Naive B cell (primary cell): ENCODE results near the gene MCC. TPM values are rescaled to one million over a fixed set of nuclear protein-coding genes. Genes with fewer than 3 reads are reported as not detected.

ENCODE experiments used
- ATAC-seq, 2 donors: fragments of 150-1000 bp; cut with Tn5 transposase; 2 replicates each; pipeline ENCODE4 v1.10.0; 2021; ENCODE audit warnings: low read depth in 2 of 2, mild to moderate bottlenecking in 2 of 2, moderate library complexity in 2 of 2
- DNase-seq: peaks from one replicate; pipeline ENCODE4 v3.0.0; 2022
- H3K27ac Mint-ChIP-seq, 6 donors: one replicate each; pipeline ENCODE4 v1.8.0; 2020 to 2022; ENCODE audit warnings: mild to moderate bottlenecking in 6 of 6, mixed read lengths in 6 of 6, moderate library complexity in 5 of 6, inconsistent platforms in 2 of 6
- H3K27me3 Mint-ChIP-seq, 3 donors: one replicate each; pipeline ENCODE4 v1.8.0; 2021 to 2022; ENCODE audit warnings: mixed read lengths in 3 of 3, mild to moderate bottlenecking in 1 of 3
- H3K36me3 Mint-ChIP-seq, 2 donors: one replicate each; pipeline ENCODE4 v1.8.0; 2020 to 2022; ENCODE audit warnings: mixed read lengths in 2 of 2, inconsistent platforms in 1 of 2, mild to moderate bottlenecking in 1 of 2
- H3K4me1 Mint-ChIP-seq, 3 donors: one replicate each; pipeline ENCODE4 v1.8.0; 2020 to 2022; ENCODE audit warnings: mixed read lengths in 3 of 3, inconsistent platforms in 1 of 3, mild to moderate bottlenecking in 1 of 3, moderate library complexity in 1 of 3
- H3K4me3 Mint-ChIP-seq, 8 donors: one replicate each; pipeline ENCODE4 v1.8.0; 2020 to 2022; ENCODE audit warnings: mild to moderate bottlenecking in 8 of 8, mixed read lengths in 8 of 8, moderate library complexity in 8 of 8, inconsistent platforms in 2 of 8
- H3K9me3 Mint-ChIP-seq, 7 donors: one replicate each; pipeline ENCODE4 v1.8.0; 2020 to 2022; ENCODE audit warnings: mixed read lengths in 7 of 7, mild to moderate bottlenecking in 5 of 7, inconsistent platforms in 2 of 7, moderate library complexity in 1 of 7
- polyA plus RNA-seq, 6 donors: library from polyadenylated mRNA; unstranded; fragments of 300-500 nt; fragmentation: Illumina TruSeq; gene quantifications; one replicate each; pipeline ENCODE4 v1.2.3, GENCODE V29; 2021; ENCODE audit warnings: low read depth in 6 of 6

Gene MCC
- polyA plus RNA-seq, 6 donors from 2014 or later = 0.16 to 0.56 (median 0.31) TPM; not detected in 1

- peaks cover 0 to 5% (median 3%) of the 10 kb centered on the region in 7 donors for H3K9me3 Mint-ChIP-seq
These were observed 378.1 kb downstream of the MCC start for GRCh38 chr5:113110117-113110516.

GRCh38 chr5:113109344-113109743 lies 378.9 kb downstream of the MCC start:
- Mint-ChIP-seq H3K36me3 (no peaks in the 10 kb centered on the region), H3K4me3 (no peak overlapping the region), H3K27me3 (peaks cover 5 to 29% (median 5%) of the 10 kb centered on the region in 3 donors), H3K4me1 (no peaks in the 10 kb centered on the region), H3K9me3 (peaks cover 0 to 5% (median 3%) of the 10 kb centered on the region in 7 donors), H3K27ac (no peak overlapping the region)
- ATAC-seq = no peak
- DNase-seq = no peak

More at GRCh38 chr5:113110117-113110516, 378.1 kb downstream of the MCC start:
- Mint-ChIP-seq H3K27ac (no peak overlapping the region), H3K27me3 (peaks cover 5 to 34% (median 11%) of the 10 kb centered on the region in 3 donors), H3K4me3 (no peak overlapping the region), H3K36me3 (no peaks in the 10 kb centered on the region), H3K4me1 (no peaks in the 10 kb centered on the region)
- ATAC-seq = no peak
- no peak for DNase-seq

- DNase-seq = no peak
- Mint-ChIP-seq H3K27ac (no peak overlapping the region), H3K4me3 (no peak overlapping the region), H3K4me1 (no peaks in the 10 kb centered on the region), H3K9me3 (no peaks in the 10 kb centered on the region), H3K27me3 (peaks cover 0 to 21% (median 5%) of the 10 kb centered on the region in 3 donors), H3K36me3 (no peaks in the 10 kb centered on the region)
- no peak for ATAC-seq
These were observed 379.8 kb downstream of the MCC start for GRCh38 chr5:113108485-113108884.

GRCh38 chr5:113106821-113107220 lies 381.4 kb downstream of the MCC start:
- Mint-ChIP-seq H3K27me3 (peaks cover 0 to 8% (median 5%) of the 10 kb centered on the region in 3 donors), H3K9me3 (peaks cover 0 to 3% (median 0%) of the 10 kb centered on the region in 7 donors), H3K27ac (no peak overlapping the region), H3K36me3 (no peaks in the 10 kb centered on the region), H3K4me3 (no peak overlapping the region), H3K4me1 (no peaks in the 10 kb centered on the region)
- DNase-seq = no peak
- ATAC-seq = no peak

- no peak overlapping the region for H3K4me3 Mint-ChIP-seq
- H3K27ac Mint-ChIP-seq = no peak overlapping the region
These were observed 382.5 kb downstream of the MCC start for GRCh38 chr5:113105693-113106280.

GRCh38 chr5:113103330-113103729 lies 384.9 kb downstream of the MCC start:
- H3K4me3 Mint-ChIP-seq = no peak overlapping the region
- no peak for DNase-seq

More at GRCh38 chr5:113105693-113106280, 382.5 kb downstream of the MCC start:
- Mint-ChIP-seq H3K4me1 (no peaks in the 10 kb centered on the region), H3K27me3 (peaks cover 0 to 5% (median 0%) of the 10 kb centered on the region in 3 donors), H3K9me3 (peaks cover 0 to 3% (median 0%) of the 10 kb centered on the region in 7 donors), H3K36me3 (no peaks in the 10 kb centered on the region)
- DNase-seq = no peak
- no peak for ATAC-seq

GRCh38 chr5:113102121-113102531 lies 386.1 kb downstream of the MCC start:
- Mint-ChIP-seq H3K4me3 (no peak overlapping the region), H3K9me3 (peaks cover 0 to 3% (median 0%) of the 10 kb centered on the region in 7 donors), H3K27ac (no peak overlapping the region), H3K4me1 (no peaks in the 10 kb centered on the region), H3K27me3 (peaks cover 0 to 11% (median 10%) of the 10 kb centered on the region in 3 donors), H3K36me3 (no peaks in the 10 kb centered on the region)
- DNase-seq (no peak), ATAC-seq (no peak)

More at GRCh38 chr5:113103330-113103729, 384.9 kb downstream of the MCC start:
- peaks cover 0 to 3% (median 0%) of the 10 kb centered on the region in 7 donors for H3K9me3 Mint-ChIP-seq
- H3K27me3 Mint-ChIP-seq = peaks cover 0 to 6% (median 2%) of the 10 kb centered on the region in 3 donors
- no peaks in the 10 kb centered on the region for H3K4me1 Mint-ChIP-seq
- ATAC-seq = no peak
- H3K27ac Mint-ChIP-seq = no peak overlapping the region
- no peaks in the 10 kb centered on the region for H3K36me3 Mint-ChIP-seq

- H3K4me3 Mint-ChIP-seq = no peak overlapping the region
- ATAC-seq (no peak), DNase-seq (no peak)
- peaks cover 0 to 3% (median 0%) of the 10 kb centered on the region in 7 donors for H3K9me3 Mint-ChIP-seq
- peaks cover 0 to 17% (median 5%) of the 10 kb centered on the region in 3 donors for H3K27me3 Mint-ChIP-seq
- no peaks in the 10 kb centered on the region for H3K4me1 Mint-ChIP-seq
- no peaks in the 10 kb centered on the region for H3K36me3 Mint-ChIP-seq
- no peak overlapping the region for H3K27ac Mint-ChIP-seq
These were observed 387.3 kb downstream of the MCC start for GRCh38 chr5:113100981-113101380.

GRCh38 chr5:113099822-113100221 lies 388.4 kb downstream of the MCC start:
- Mint-ChIP-seq H3K27me3 (peaks cover 0 to 17% (median 5%) of the 10 kb centered on the region in 3 donors), H3K27ac (no peak overlapping the region), H3K9me3 (peaks cover 0 to 3% (median 0%) of the 10 kb centered on the region in 7 donors), H3K36me3 (no peaks in the 10 kb centered on the region), H3K4me1 (no peaks in the 10 kb centered on the region), H3K4me3 (no peak overlapping the region)
- DNase-seq = no peak
- no peak for ATAC-seq

GRCh38 chr5:113098378-113098777 lies 389.9 kb downstream of the MCC start:
- no peak for ATAC-seq
- peaks cover 0 to 3% (median 0%) of the 10 kb centered on the region in 7 donors for H3K9me3 Mint-ChIP-seq
- H3K36me3 Mint-ChIP-seq = no peaks in the 10 kb centered on the region
- no peaks in the 10 kb centered on the region for H3K4me1 Mint-ChIP-seq
- H3K27me3 Mint-ChIP-seq = peaks cover 0 to 17% (median 5%) of the 10 kb centered on the region in 3 donors
- no peak overlapping the region for H3K4me3 Mint-ChIP-seq
- no peak for DNase-seq
- no peak overlapping the region for H3K27ac Mint-ChIP-seq

- ATAC-seq = no peak
These were observed 392.4 kb downstream of the MCC start for GRCh38 chr5:113095831-113096230.

GRCh38 chr5:113093558-113093957 lies 394.7 kb downstream of the MCC start:
- no peak overlapping the region for H3K27ac Mint-ChIP-seq
- no peak for ATAC-seq

More at GRCh38 chr5:113095831-113096230, 392.4 kb downstream of the MCC start:
- no peak overlapping the region for H3K4me3 Mint-ChIP-seq
- H3K36me3 Mint-ChIP-seq = no peaks in the 10 kb centered on the region
- no peaks in the 10 kb centered on the region for H3K4me1 Mint-ChIP-seq
- no peak overlapping the region for H3K27ac Mint-ChIP-seq
- no peaks in the 10 kb centered on the region for H3K9me3 Mint-ChIP-seq
- peaks cover 5 to 19% (median 10%) of the 10 kb centered on the region in 3 donors for H3K27me3 Mint-ChIP-seq
- DNase-seq = no peak

GRCh38 chr5:113092683-113093082 lies 395.6 kb downstream of the MCC start:
- ATAC-seq (no peak), DNase-seq (no peak)
- no peaks in the 10 kb centered on the region for H3K9me3 Mint-ChIP-seq
- no peak overlapping the region for H3K27ac Mint-ChIP-seq
- no peaks in the 10 kb centered on the region for H3K36me3 Mint-ChIP-seq
- peaks cover 14 to 38% (median 19%) of the 10 kb centered on the region in 3 donors for H3K27me3 Mint-ChIP-seq
- no peak overlapping the region for H3K4me3 Mint-ChIP-seq
- H3K4me1 Mint-ChIP-seq = no peaks in the 10 kb centered on the region

More at GRCh38 chr5:113093558-113093957, 394.7 kb downstream of the MCC start:
- Mint-ChIP-seq H3K27me3 (peaks cover 14 to 41% (median 19%) of the 10 kb centered on the region in 3 donors), H3K4me1 (no peaks in the 10 kb centered on the region), H3K4me3 (no peak overlapping the region), H3K9me3 (no peaks in the 10 kb centered on the region), H3K36me3 (no peaks in the 10 kb centered on the region)
- DNase-seq = no peak

- no peak overlapping the region for H3K27ac Mint-ChIP-seq
- H3K4me3 Mint-ChIP-seq = no peak overlapping the region
- DNase-seq = no peak
- no peak for ATAC-seq
- no peaks in the 10 kb centered on the region for H3K36me3 Mint-ChIP-seq
- no peaks in the 10 kb centered on the region for H3K9me3 Mint-ChIP-seq
- peaks cover 14 to 35% (median 19%) of the 10 kb centered on the region in 3 donors for H3K27me3 Mint-ChIP-seq
- H3K4me1 Mint-ChIP-seq = no peaks in the 10 kb centered on the region
These were observed 396.6 kb downstream of the MCC start for GRCh38 chr5:113091622-113092021.
